ENCODE data around the gene KMT2B.

- TF ChIP-seq POLR2AphosphoS5 (IDR thresholded peaks at IDR 0.05) (no peak), POLR2A (IDR thresholded peaks at IDR 0.05) (no peak), CTCF (IDR thresholded peaks at IDR 0.05) (no peak)
Observed at GRCh38 chr19:35767288-35768081, 49.7 kb downstream of the KMT2B start.

Measured in breast epithelium (tissue), 3 donors.